Body of pancreas (tissue), 4 donors: ENCODE results near the gene SLC41A3. TPM values are rescaled to one million over a fixed set of nuclear protein-coding genes. Genes with fewer than 3 reads are reported as not detected.
A peak's percentile ranks its signal among the peaks of the same experiment; 100 is the strongest.

ENCODE experiments used
- ATAC-seq: fragments of 150-250 bp; one replicate; pipeline ENCODE4 v1.9.1; 2016
- DNase-seq, 4 donors: peaks; one replicate each; pipeline ENCODE4 v3.0.0-alpha.2; 2019
- H3K27ac ChIP-seq, 4 donors: fragments of 200-600 bp; sonication (generic); 1 replicate in 3 of 4; 2 replicates in 1 of 4; pipeline versions ENCODE4 v1.5.1 to v1.6.1; 2016 to 2019; ENCODE audit warnings: mild to moderate bottlenecking in 1 of 4, mixed read lengths in 1 of 4, moderate library complexity in 1 of 4
- H3K27me3 ChIP-seq, 2 donors: fragments of 200-600 bp; sonication (generic); one replicate each; pipeline ENCODE4 v1.6.0; 2016; ENCODE audit warnings: mild to moderate bottlenecking in 1 of 2
- H3K36me3 ChIP-seq, 2 donors: fragments of 200-600 bp; sonication (generic); replicated peaks in 1 of 2; 2 replicates each; pipeline ENCODE4 v1.5.1; 2016; ENCODE audit warnings: low read depth in 2 of 2; ENCODE audit not compliant: insufficient read depth in 1 of 2
- H3K4me1 ChIP-seq: fragments of 200-600 bp; sonication (generic); one replicate; pipeline ENCODE4 v1.6.0; 2016
- H3K4me3 ChIP-seq, 2 donors: fragments of 200-600 bp; sonication (generic); 1 replicate in 1 of 2; 2 replicates in 1 of 2; pipeline ENCODE4 v1.5.1; 2016 to 2019
- H3K9me3 ChIP-seq, 3 donors: fragments of 200-600 bp; sonication (generic); 1 replicate in 2 of 3; 2 replicates in 1 of 3; pipeline ENCODE4 v1.5.1; 2016
- CTCF ChIP-seq, 7 experiments: fragments of 450-650 bp in 4 of 7; fragments of 200-600 bp in 3 of 7; sonication (generic) in 3 of 7; IDR thresholded peaks; one replicate each; pipeline ENCODE4 v1.5.1; 2016 to 2019; ENCODE audit warnings: antibody characterized with exemption in 7 of 7
- POLR2A ChIP-seq, 3 donors: fragments of 450-650 bp; IDR thresholded peaks; one replicate each; pipeline ENCODE4 v1.6.1; 2016; ENCODE audit warnings: antibody characterized with exemption in 3 of 3, mild to moderate bottlenecking in 2 of 3
- WGBS, 2 donors: methylation state at CpG; one replicate each; pipeline ENCODE4 v1.1.5; 2017; 5-methylcytosine and 5-hydroxymethylcytosine counted together
- intact Hi-C: fragments of 100-400 bp; cut with DNase I; formaldehyde crosslinking; loops from one replicate; pipeline ENCODE4 v1.15.1; 2023
- total RNA-seq, 2 donors: library from RNA; depleted of rRNA; stranded (reverse); fragments of >200 nt; gene quantifications; one replicate each; pipeline ENCODE4 v1.1.0, GENCODE V29; 2016

Gene SLC41A3
- total RNA-seq, 2 donors from 2014 or later, result 27.4 to 41.0 TPM

DNA sequence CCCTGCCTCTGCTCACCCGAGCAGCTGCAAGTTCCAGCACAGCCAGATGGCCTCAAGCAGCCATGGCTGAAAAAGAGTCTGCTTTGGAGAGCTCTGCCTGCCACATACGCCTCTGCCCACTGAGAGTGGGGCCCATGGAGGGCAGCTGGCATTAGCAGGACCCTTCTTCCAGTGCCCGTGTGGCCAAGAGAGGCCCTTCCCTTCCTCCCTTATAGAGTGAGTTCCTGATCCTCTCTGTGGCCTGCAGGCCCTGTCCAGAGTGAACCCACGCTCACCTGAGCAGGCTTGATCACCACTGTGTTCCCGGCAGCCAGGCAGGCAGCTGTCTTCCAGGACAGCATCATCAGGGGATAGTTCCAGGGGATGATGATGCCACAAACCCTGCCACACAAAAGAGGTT lies 41.4 kb upstream of the SLC41A3 start:
- peaks cover 12% of the 10 kb centered on the region for H3K4me1 ChIP-seq
- no peaks in the 10 kb centered on the region for H3K27me3 ChIP-seq
- no peak overlapping the region for H3K27ac ChIP-seq
- TF ChIP-seq POLR2A (IDR thresholded peaks at IDR 0.05), result no peak
- TF ChIP-seq CTCF (IDR thresholded peaks at IDR 0.05), result no peak
- ATAC-seq (no peak), DNase-seq (peak in 3 of 4 donors; percentile 0 to 8 (median 4))
- H3K36me3 ChIP-seq, result no peaks in the 10 kb centered on the region
- 92% methylated on average over 5 of the region's 5 CpGs; no CpG with 5 or more reads in 1 of the 2 donors for WGBS, 2 donors
- no peaks in the 10 kb centered on the region for H3K9me3 ChIP-seq
- no peak overlapping the region for H3K4me3 ChIP-seq
- intact Hi-C loops, result no loop called here

DNA sequence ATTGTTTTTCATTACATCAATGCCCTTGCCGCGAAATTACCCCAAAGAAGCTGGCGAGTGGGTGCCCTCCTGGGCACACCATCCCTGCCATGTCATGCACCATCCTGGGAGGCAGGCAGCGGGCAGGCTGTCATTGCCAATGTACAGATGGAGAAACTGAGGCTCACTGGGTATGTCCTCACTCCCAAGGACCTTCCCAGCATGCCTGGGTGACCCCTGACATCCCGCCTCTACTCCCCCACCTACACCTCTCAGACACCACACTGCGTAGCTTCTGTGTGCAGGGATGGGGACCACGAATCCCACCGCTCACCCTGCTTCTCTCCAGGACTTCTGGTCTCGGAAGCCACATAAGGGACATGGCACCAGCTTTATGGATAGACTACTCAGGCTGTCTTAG lies 41.0 kb upstream of the SLC41A3 start:
- Histone ChIP-seq H3K9me3 (no peaks in the 10 kb centered on the region), H3K4me3 (no peak overlapping the region), H3K36me3 (no peaks in the 10 kb centered on the region), H3K27ac (no peak overlapping the region), H3K27me3 (no peaks in the 10 kb centered on the region), H3K4me1 (peaks cover 10% of the 10 kb centered on the region)
- TF ChIP-seq CTCF (IDR thresholded peaks at IDR 0.05), result no peak
- no peak for TF ChIP-seq POLR2A (IDR thresholded peaks at IDR 0.05)
- intact Hi-C loops, result no loop called here
- ATAC-seq (no peak), DNase-seq (peak in 2 of 4 donors; percentile 1 to 7)
- WGBS, 2 donors, result 85 to 92% methylated on average over 5 to 9 of the region's 9 CpGs

- TF ChIP-seq CTCF (IDR thresholded peaks at IDR 0.05), result no peak
- TF ChIP-seq POLR2A (IDR thresholded peaks at IDR 0.05), result no peak
- no peaks in the 10 kb centered on the region for H3K27me3 ChIP-seq
- peaks cover 4% of the 10 kb centered on the region for H3K4me1 ChIP-seq
- no peaks in the 10 kb centered on the region for H3K36me3 ChIP-seq
- ATAC-seq, result no peak
- no peaks in the 10 kb centered on the region for H3K9me3 ChIP-seq
- DNase-seq, result peak; percentile 1 to 10 (median 7)
- no peak overlapping the region for H3K4me3 ChIP-seq
- 55 to 79% methylated on average over 5 to 10 of the region's 10 CpGs for WGBS, 2 donors
- H3K27ac ChIP-seq, result no peak overlapping the region
- intact Hi-C loops, result no loop called here
These were observed 40.4 kb upstream of the SLC41A3 start for GRCh38 chr3:126124148-126124868.

DNA sequence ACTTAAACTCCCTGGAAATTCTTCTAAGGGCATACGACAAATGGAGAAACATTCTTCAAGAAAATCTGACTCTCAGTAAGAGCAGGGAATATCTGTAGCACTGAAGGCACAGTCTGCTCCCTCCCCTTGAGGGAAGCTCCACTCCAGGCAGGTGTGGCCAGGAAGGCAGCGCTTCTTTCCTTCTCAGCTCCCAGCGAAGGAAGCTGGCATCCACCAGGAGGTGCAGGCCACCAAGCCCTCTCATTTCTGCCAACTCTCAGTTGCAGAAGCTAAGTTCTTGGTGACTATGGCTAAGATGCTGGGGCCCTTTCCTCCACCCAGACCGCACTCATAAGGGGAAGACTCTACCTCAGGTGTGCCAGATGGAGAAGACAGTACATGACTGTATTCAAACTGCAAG lies 37.7 kb upstream of the SLC41A3 start:
- Histone ChIP-seq H3K27me3 (no peaks in the 10 kb centered on the region), H3K9me3 (no peaks in the 10 kb centered on the region), H3K27ac (no peak overlapping the region), H3K36me3 (peaks cover 0 to 3% of the 10 kb centered on the region in 2 donors), H3K4me3 (no peak overlapping the region), H3K4me1 (no peaks in the 10 kb centered on the region)
- ATAC-seq (no peak), DNase-seq (peak in 1 of 4 donors; percentile 2)
- intact Hi-C loops, result no loop called here
- TF ChIP-seq POLR2A (IDR thresholded peaks at IDR 0.05) (no peak), CTCF (IDR thresholded peaks at IDR 0.05) (no peak)
- WGBS, 2 donors, result 83 to 98% methylated on average over 4 of the region's 4 CpGs

GRCh38 chr3:126121074-126121473 lies 37.1 kb upstream of the SLC41A3 start:
- no peaks in the 10 kb centered on the region for H3K4me1 ChIP-seq
- no peak overlapping the region for H3K4me3 ChIP-seq
- 87 to 92% methylated on average over 9 of the region's 9 CpGs for WGBS, 2 donors
- H3K27me3 ChIP-seq, result no peaks in the 10 kb centered on the region
- H3K36me3 ChIP-seq, result peaks cover 3 to 5% of the 10 kb centered on the region in 2 donors
- H3K9me3 ChIP-seq, result no peaks in the 10 kb centered on the region
- H3K27ac ChIP-seq, result no peak overlapping the region
- TF ChIP-seq POLR2A (IDR thresholded peaks at IDR 0.05) (no peak), CTCF (IDR thresholded peaks at IDR 0.05) (no peak)
- intact Hi-C loops, result no loop called here
- no peak for ATAC-seq
- peak in 1 of 4 donors; percentile 4 for DNase-seq
